HG03064 (cell line): ENCODE data around the gene ADARB2.

Source experiments
- ATAC-seq: cut with Tn5 transposase; IDR thresholded peaks from one replicate; pipeline ENCODE4 v1.9.1; 2021; ENCODE audit warnings: low read depth; ENCODE audit not compliant: unreplicated experiment

ADARB2 gene

GRCh38 chr10:1280466-1281404, 456.6 kb downstream of the ADARB2 start:
- ATAC-seq, result no peak

GRCh38 chr10:1278306-1278705, 459.0 kb downstream of the ADARB2 start:
- ATAC-seq, result no peak

GRCh38 chr10:1274701-1275544, 462.4 kb downstream of the ADARB2 start:
- ATAC-seq, result no peak

- ATAC-seq, result no peak
These were observed 463.1 kb downstream of the ADARB2 start for GRCh38 chr10:1274111-1274661.

GRCh38 chr10:1273372-1274105, 463.8 kb downstream of the ADARB2 start:
- ATAC-seq, result no peak

- no peak for ATAC-seq
These were observed 464.6 kb downstream of the ADARB2 start for GRCh38 chr10:1272777-1273161.

- ATAC-seq, result no peak
These were observed 465.1 kb downstream of the ADARB2 start for GRCh38 chr10:1272079-1272776.

GRCh38 chr10:1270906-1271305, 466.4 kb downstream of the ADARB2 start:
- no peak for ATAC-seq

GRCh38 chr10:1270490-1270889, 466.8 kb downstream of the ADARB2 start:
- ATAC-seq, result no peak

- no peak for ATAC-seq
These were observed 468.5 kb downstream of the ADARB2 start for GRCh38 chr10:1268831-1269230.

- no peak for ATAC-seq
These were observed 469.8 kb downstream of the ADARB2 start for GRCh38 chr10:1267568-1267967.

GRCh38 chr10:1267148-1267547, 470.2 kb downstream of the ADARB2 start:
- ATAC-seq, result no peak

GRCh38 chr10:1266033-1266802, 471.1 kb downstream of the ADARB2 start:
- no peak for ATAC-seq

- no peak for ATAC-seq
These were observed 473.3 kb downstream of the ADARB2 start for GRCh38 chr10:1264001-1264400.

- ATAC-seq, result no peak
These were observed 480.1 kb downstream of the ADARB2 start for GRCh38 chr10:1257274-1257673.

- no peak for ATAC-seq
These were observed 480.9 kb downstream of the ADARB2 start for GRCh38 chr10:1256432-1256725.

- no peak for ATAC-seq
These were observed 481.5 kb downstream of the ADARB2 start for GRCh38 chr10:1255600-1256431.

- ATAC-seq, result no peak
These were observed 482.2 kb downstream of the ADARB2 start for GRCh38 chr10:1255118-1255517.
